Measurements from ENCODE around the gene WBP4. TPM values are rescaled to one million over a fixed set of nuclear protein-coding genes. Genes with fewer than 3 reads are reported as not detected.

WBP4 gene, protein sequence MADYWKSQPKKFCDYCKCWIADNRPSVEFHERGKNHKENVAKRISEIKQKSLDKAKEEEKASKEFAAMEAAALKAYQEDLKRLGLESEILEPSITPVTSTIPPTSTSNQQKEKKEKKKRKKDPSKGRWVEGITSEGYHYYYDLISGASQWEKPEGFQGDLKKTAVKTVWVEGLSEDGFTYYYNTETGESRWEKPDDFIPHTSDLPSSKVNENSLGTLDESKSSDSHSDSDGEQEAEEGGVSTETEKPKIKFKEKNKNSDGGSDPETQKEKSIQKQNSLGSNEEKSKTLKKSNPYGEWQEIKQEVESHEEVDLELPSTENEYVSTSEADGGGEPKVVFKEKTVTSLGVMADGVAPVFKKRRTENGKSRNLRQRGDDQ
- 10.4 TPM for polyA plus RNA-seq (2012; ENCODE audit: insufficient read depth, insufficient read length, low read depth)

DNA sequence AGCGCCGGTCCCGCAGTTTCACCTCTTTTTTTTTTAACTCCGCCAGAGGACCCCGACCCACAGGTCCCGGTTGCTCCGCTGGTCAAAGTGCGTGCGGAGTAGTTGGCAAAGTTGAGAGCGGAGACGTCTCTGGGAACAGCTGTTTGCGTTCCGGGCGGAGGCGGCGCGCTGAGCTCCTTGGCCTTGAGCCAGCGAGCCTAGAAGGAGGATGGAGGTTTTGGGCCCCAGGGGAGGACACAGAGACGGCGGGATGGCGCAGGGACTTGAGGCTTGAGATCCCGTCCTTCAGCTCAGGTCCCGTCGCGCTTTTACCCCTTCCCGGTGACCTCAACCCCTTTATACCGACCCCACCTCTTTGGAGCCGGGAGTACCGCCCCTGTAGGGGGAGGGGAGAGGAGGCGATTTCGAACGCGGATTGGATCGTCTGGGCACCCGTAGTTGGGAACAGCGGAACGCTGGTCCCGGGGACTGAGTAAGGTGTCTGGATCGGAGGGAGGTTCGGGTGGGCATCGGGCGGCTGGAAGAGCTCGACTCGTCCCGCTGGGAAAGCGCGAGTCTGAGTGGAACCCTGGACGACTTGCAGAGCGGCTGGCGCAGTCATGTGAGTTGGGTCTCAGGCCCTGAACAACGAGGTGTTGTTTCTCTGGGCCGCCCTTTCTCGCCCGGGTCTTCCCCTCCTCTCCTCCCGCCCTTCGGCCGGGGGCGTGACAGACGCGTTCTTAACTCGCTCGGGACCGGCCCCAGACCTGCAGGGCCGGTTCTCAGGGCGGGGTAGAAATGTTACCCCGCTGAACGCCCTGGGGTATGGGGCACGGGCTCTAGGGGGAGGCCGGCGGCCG, at the start of gene WBP4:
Gene WBP4, plus strand, starts transcription at position 435 of the 839 bp plus-strand sequence. Its CDS starts 165 bp downstream, at position 600.
- DNase-seq = peak; percentile 91
- Histone ChIP-seq H3K4me3 (ENCODE audit: low read depth, low read length) (peak within 1 kb of the TSS; percentile 90), H3K36me3 (peaks cover 10% of the 10 kb centered on the region), H3K4me1 (no peaks in the 10 kb centered on the region; the same call in 1 of the 2 replicates), H3K27me3 (no peaks in the 10 kb centered on the region), H3K9me3 (no peaks in the 10 kb centered on the region)
- TF ChIP-seq, protein P1, sequence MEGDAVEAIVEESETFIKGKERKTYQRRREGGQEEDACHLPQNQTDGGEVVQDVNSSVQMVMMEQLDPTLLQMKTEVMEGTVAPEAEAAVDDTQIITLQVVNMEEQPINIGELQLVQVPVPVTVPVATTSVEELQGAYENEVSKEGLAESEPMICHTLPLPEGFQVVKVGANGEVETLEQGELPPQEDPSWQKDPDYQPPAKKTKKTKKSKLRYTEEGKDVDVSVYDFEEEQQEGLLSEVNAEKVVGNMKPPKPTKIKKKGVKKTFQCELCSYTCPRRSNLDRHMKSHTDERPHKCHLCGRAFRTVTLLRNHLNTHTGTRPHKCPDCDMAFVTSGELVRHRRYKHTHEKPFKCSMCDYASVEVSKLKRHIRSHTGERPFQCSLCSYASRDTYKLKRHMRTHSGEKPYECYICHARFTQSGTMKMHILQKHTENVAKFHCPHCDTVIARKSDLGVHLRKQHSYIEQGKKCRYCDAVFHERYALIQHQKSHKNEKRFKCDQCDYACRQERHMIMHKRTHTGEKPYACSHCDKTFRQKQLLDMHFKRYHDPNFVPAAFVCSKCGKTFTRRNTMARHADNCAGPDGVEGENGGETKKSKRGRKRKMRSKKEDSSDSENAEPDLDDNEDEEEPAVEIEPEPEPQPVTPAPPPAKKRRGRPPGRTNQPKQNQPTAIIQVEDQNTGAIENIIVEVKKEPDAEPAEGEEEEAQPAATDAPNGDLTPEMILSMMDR (IDR thresholded peaks at IDR 0.05; ENCODE audit: low read depth, low read length) = no peak

DNA sequence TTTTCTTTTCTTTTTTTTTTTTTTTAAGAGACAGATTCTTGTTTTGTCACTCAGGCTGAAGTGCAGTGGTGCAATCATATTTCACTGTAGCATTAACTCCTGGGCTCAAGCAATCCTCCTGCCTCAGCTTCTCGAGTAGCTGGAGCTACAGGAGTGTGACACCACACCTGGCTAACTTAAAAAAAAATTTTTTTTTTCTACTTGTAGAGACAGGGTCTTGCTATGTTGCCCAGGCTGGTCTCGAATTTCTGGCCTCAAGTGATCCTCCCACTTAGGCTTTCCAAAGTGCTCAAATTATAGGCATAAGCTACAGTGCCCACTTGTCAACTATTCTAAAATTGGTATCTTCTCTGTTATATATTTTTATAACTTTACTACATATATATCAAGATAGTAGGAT, 48.8 kb upstream of the WBP4 start:
- H3K27me3 ChIP-seq = no peaks in the 10 kb centered on the region
- H3K9me3 ChIP-seq = no peaks in the 10 kb centered on the region
- DNase-seq = no peak
- TF ChIP-seq, protein P1 (IDR thresholded peaks at IDR 0.05; ENCODE audit: low read depth, low read length) = no peak
- no peaks in the 10 kb centered on the region for H3K4me1 ChIP-seq
- H3K36me3 ChIP-seq = no peaks in the 10 kb centered on the region
- no peak overlapping the region for H3K4me3 ChIP-seq (ENCODE audit: low read depth, low read length)

DNA sequence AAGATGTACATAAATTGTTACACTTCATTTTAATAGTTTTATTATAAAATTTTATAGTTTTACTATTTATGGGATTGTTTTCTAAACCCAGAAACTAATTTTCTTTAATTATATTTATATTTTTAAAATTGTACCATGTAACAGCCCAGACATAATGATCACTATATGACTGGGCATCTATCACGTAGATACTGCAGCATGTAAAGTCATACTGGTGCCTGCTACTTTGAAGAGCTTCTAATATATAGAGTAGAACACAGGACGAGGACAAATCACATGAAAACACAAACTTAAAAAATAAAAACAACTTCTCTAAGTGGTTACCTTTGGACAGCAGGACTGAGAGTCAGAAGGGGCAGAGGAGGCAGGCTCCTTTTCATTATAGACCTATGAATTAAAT, 47.5 kb upstream of the WBP4 start:
- H3K27me3 ChIP-seq = no peaks in the 10 kb centered on the region
- no peak overlapping the region for H3K4me3 ChIP-seq (ENCODE audit: low read depth, low read length)
- DNase-seq = no peak
- no peaks in the 10 kb centered on the region for H3K9me3 ChIP-seq
- H3K4me1 ChIP-seq = no peaks in the 10 kb centered on the region
- TF ChIP-seq, protein P1 (IDR thresholded peaks at IDR 0.05; ENCODE audit: low read depth, low read length) = no peak
- no peaks in the 10 kb centered on the region for H3K36me3 ChIP-seq

DNA sequence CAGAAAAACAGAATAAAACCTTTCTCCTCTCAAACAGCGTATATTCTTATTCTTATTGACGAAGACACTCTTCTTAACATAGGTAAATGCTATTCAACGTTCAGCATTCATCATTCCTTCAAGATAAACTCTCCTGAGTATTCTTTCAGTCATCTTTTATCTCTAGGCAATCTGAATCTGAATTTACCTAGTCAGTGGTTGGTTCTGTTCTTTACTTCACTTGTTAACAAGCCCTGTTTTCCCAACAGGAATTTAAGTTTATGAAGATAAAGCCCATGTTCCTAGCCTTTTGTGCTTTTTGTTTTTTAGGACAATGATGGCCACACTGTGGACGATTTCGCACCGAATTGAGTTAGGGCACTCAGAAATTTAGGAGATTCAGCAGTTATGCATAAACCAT, 45.4 kb upstream of the WBP4 start:
- DNase-seq = no peak
- TF ChIP-seq, protein P1 (IDR thresholded peaks at IDR 0.05; ENCODE audit: low read depth, low read length) = no peak
- Histone ChIP-seq H3K4me1 (peaks cover 5% of the 10 kb centered on the region; the same call in 1 of the 2 replicates), H3K27me3 (no peaks in the 10 kb centered on the region), H3K4me3 (ENCODE audit: low read depth, low read length) (no peak overlapping the region), H3K36me3 (no peaks in the 10 kb centered on the region), H3K9me3 (no peaks in the 10 kb centered on the region)

DNA sequence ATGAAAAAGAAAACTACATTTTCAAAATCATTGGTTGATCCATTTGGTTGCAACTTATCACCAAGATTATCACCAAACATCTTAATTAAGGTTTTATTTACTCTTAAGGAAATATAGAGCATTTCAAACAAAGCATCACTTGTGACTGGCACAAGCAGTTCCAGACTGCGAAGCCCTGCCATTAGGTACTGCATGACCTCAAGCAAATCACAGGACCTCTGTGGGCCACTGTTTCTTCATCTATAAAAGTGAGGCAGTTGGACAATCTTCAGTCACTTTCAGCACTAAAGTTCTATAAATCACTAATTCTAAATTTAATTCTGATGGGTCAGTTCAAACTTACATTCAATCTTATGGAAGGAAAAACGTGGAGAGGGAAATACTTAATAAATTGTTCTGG, 44.1 kb upstream of the WBP4 start:
- H3K4me1 ChIP-seq = peaks cover 5% of the 10 kb centered on the region; the same call in 1 of the 2 replicates
- H3K4me3 ChIP-seq (ENCODE audit: low read depth, low read length) = no peak overlapping the region
- H3K27me3 ChIP-seq = no peaks in the 10 kb centered on the region
- no peaks in the 10 kb centered on the region for H3K36me3 ChIP-seq
- TF ChIP-seq, protein P1 (IDR thresholded peaks at IDR 0.05; ENCODE audit: low read depth, low read length) = no peak
- DNase-seq = no peak
- H3K9me3 ChIP-seq = no peaks in the 10 kb centered on the region
